ENCODE measurements around the gene FCN2. TPM values are rescaled to one million over a fixed set of nuclear protein-coding genes. Genes with fewer than 3 reads are reported as not detected.

FCN2 gene
- total and polyA plus RNA-seq, 2 of the 4 experiments (the other 2 are of a cell fraction): not detected

DNA sequence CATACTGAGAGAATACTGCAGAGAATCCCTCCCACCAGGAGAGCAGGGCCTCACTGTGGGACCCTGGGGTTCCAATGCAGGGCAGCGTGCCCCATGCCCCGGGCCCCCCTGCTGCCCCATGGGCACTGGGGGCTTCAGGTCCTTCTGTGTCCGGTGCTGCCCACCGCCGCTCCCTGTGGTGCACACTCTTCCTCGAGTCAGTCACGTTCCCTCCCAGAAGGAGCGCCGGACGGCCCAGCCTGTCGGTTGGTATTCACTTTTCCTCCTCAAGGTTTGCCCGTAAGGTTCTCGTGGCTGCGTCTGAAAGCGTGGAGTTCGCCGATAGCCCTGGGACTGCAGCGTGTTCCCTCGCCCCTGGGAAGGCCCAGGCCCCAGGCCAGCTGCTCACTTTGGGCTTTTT, 48.1 kb upstream of the FCN2 start:
- Histone ChIP-seq H4K8ac (ENCODE audit: low read depth in 2 of 2, low read length in 2 of 2) (no peak overlapping the region), H3K4ac (ENCODE audit: low read depth, low read length) (no peak overlapping the region), H3K4me3 (ENCODE audit: insufficient read depth, low read depth, low read length) (no peak overlapping the region), H2BK15ac (ENCODE audit: low read depth, low read length) (no peak overlapping the region), H2BK5ac (ENCODE audit: low read depth, low read length, poor library complexity, severe bottlenecking) (no peak overlapping the region), H3K36me3 (ENCODE audit: control insufficient read depth, insufficient read depth, low read length) (peaks cover 90% of the 10 kb centered on the region), H2BK20ac (ENCODE audit: low read depth, low read length) (no peak overlapping the region), H3K79me1 (ENCODE audit: low read depth in 1 of 2, low read length in 2 of 2) (peaks cover 4 to 15% of the 10 kb centered on the region in 2 experiments; a peak in 3 of 4 replicates), H3K56ac (ENCODE audit: extremely low read depth, insufficient read depth, low read length) (no peak overlapping the region), H3K27ac (ENCODE audit: insufficient read depth, low read length) (no peak overlapping the region), H4K20me1 (ENCODE audit: insufficient read depth, low read length) (peaks cover 18% of the 10 kb centered on the region), H3K9me1 (ENCODE audit: insufficient read depth, low read length) (no peaks in the 10 kb centered on the region; the same call in 1 of the 2 replicates), H3K4me1 (ENCODE audit: control insufficient read depth, insufficient read depth, low read length) (no peaks in the 10 kb centered on the region), H3K4me2 (ENCODE audit: low read depth, low read length) (no peak overlapping the region), H2AK9ac (replicated peaks; ENCODE audit: low read depth, low read length, poor library complexity) (no peak overlapping the region), H3K14ac (replicated peaks; ENCODE audit: low read depth, low read length) (no peak overlapping the region), H3K9ac (ENCODE audit: low read depth, low read length) (no peak overlapping the region), H4K5ac (ENCODE audit: low read depth, low read length) (no peak overlapping the region), H4K91ac (ENCODE audit: insufficient read depth, low read depth, low read length) (no peak overlapping the region), H3K18ac (ENCODE audit: low read depth, low read length) (no peak overlapping the region), H2AK5ac (ENCODE audit: low read depth, low read length) (no peak overlapping the region), H3K9me3 (ENCODE audit: control insufficient read depth, insufficient read depth, low read length) (no peaks in the 10 kb centered on the region), H3K27me3 (ENCODE audit: control insufficient read depth, insufficient read depth, low read length) (no peaks in the 10 kb centered on the region), H3K23ac (ENCODE audit: low read depth, low read length) (no peak overlapping the region), H2AFZ (replicated peaks; ENCODE audit: low read length, poor library complexity) (no peak overlapping the region), H2BK120ac (ENCODE audit: low read depth, low read length) (no peak overlapping the region)
- intact Hi-C loops (cut with micrococcal nuclease) (no loop called here), dilution Hi-C loops (cut with HindIII; ENCODE audit: low sequenced_read_pairs, unreplicated experiment) (no loop called here), in situ Hi-C loops (cut with MboI; ENCODE audit: low sequenced_read_pairs) (no loop called here)
- no TSS peak for BruUV-seq (replicated peaks)
- DNase-seq (no peak), ATAC-seq (ENCODE audit: low read depth) (no peak)
- WGBS, 2 experiments (ENCODE audit: extremely low coverage in 2 of 2, insufficient read length in 1 of 2): 93% methylated on average over 6 of the region's 19 CpGs; no CpG with 5 or more reads in 1 of the 2 experiments
- ChIA-PET POLR2A (ENCODE audit: unreplicated experiment) (no interaction called here), CTCF (no interaction called here)
- TF ChIP-seq RFX5 (IDR thresholded peaks at IDR 0.05; ENCODE audit: low read depth, low read length): no peak
- TF ChIP-seq MAFK (IDR thresholded peaks at IDR 0.05; ENCODE audit: low read depth, low read length): no peak
- no peak for TF ChIP-seq SMC3 (IDR thresholded peaks at IDR 0.05; ENCODE audit: low read depth, low read length)
- TF ChIP-seq BHLHE40 (IDR thresholded peaks at IDR 0.05; ENCODE audit: low read depth, low read length): no peak
- TF ChIP-seq, protein P1, sequence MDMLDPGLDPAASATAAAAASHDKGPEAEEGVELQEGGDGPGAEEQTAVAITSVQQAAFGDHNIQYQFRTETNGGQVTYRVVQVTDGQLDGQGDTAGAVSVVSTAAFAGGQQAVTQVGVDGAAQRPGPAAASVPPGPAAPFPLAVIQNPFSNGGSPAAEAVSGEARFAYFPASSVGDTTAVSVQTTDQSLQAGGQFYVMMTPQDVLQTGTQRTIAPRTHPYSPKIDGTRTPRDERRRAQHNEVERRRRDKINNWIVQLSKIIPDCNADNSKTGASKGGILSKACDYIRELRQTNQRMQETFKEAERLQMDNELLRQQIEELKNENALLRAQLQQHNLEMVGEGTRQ (IDR thresholded peaks at IDR 0.05; ENCODE audit: low read depth, low read length): no peak
- TF ChIP-seq NFE2L2 (IDR thresholded peaks at IDR 0.05; ENCODE audit: low read depth, low read length): no peak
- no peak for TF ChIP-seq CHD1 (IDR thresholded peaks at IDR 0.05; ENCODE audit: low read depth, low read length)

All from IMR-90 (cell line).